SK-N-SH (cell line): ENCODE results near the gene TRIOBP.
"Not testable (repeated sequence)": the region's sequence is repeated elsewhere in the genome, so short reads cannot be mapped to it uniquely, and the experiment has no call there.

Experiments used
- CHD2 ChIP-seq: fragments of 150-350 bp; IDR thresholded peaks from 2 replicates; pipeline ENCODE4 v1.6.1; 2018; ENCODE audit warnings: low read length; ENCODE audit not compliant: partially characterized antibody
- TF ChIP-seq, protein P1 (sequence below): fragments of 200-600 bp; sonication (generic); IDR thresholded peaks from 2 replicates; pipeline ENCODE4 v1.6.1; 2017; ENCODE audit warnings: antibody characterized with exemption, mild to moderate bottlenecking, moderate library complexity
- TF ChIP-seq, protein P2 (sequence below): IDR thresholded peaks from 2 replicates; pipeline ENCODE4 v1.4.0; 2012; ENCODE audit warnings: low read depth, borderline replicate concordance

DNA sequence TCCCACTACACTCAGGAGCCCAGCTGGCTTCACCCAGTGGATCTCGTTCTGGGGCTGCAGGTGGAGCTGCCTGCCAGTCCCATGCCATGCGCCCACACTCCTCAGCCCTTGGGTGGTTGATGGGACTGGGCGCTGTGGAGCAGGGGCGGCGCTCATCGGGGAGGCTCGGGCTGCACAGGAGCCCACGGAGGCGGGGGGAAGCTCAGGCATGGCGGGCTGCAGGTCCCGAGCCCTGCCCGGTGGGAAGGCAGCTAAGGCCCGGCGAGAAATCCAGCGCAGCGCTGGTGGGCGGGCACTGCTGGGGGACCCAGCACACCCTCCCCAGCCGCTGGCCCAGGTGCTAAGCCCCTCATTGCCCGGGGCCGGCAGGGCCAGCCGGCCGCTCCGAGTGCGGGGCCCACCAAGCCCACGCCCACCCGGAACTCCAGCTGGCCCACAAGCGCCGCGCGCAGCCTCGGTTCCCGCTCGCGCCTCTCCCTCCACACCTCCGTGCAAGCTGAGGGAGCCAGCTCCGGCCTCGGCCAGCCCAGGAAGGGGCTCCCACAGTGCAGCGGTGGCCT, 21.0 kb downstream of the TRIOBP start:
- TF ChIP-seq, protein P1, sequence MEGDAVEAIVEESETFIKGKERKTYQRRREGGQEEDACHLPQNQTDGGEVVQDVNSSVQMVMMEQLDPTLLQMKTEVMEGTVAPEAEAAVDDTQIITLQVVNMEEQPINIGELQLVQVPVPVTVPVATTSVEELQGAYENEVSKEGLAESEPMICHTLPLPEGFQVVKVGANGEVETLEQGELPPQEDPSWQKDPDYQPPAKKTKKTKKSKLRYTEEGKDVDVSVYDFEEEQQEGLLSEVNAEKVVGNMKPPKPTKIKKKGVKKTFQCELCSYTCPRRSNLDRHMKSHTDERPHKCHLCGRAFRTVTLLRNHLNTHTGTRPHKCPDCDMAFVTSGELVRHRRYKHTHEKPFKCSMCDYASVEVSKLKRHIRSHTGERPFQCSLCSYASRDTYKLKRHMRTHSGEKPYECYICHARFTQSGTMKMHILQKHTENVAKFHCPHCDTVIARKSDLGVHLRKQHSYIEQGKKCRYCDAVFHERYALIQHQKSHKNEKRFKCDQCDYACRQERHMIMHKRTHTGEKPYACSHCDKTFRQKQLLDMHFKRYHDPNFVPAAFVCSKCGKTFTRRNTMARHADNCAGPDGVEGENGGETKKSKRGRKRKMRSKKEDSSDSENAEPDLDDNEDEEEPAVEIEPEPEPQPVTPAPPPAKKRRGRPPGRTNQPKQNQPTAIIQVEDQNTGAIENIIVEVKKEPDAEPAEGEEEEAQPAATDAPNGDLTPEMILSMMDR = not testable (repeated sequence)
- not testable (repeated sequence) for TF ChIP-seq CHD2
- TF ChIP-seq, protein P2, sequence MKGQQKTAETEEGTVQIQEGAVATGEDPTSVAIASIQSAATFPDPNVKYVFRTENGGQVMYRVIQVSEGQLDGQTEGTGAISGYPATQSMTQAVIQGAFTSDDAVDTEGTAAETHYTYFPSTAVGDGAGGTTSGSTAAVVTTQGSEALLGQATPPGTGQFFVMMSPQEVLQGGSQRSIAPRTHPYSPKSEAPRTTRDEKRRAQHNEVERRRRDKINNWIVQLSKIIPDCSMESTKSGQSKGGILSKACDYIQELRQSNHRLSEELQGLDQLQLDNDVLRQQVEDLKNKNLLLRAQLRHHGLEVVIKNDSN = not testable (repeated sequence)
